Hepatocyte (in vitro differentiated cells): Measurements from ENCODE around the gene CAB39L. TPM values are rescaled to one million over a fixed set of nuclear protein-coding genes. Genes with fewer than 3 reads are reported as not detected.

Experiments
- DNase-seq: peaks from one replicate; pipeline ENCODE4 v3.0.0-alpha.2; 2016; ENCODE audit warnings: low spot score
- H2AFZ ChIP-seq: fragments of 200-600 bp; sonication (generic); 2 replicates; pipeline ENCODE4 v1.6.0; 2016; ENCODE audit warnings: antibody characterized with exemption, mild to moderate bottlenecking
- H3K27ac ChIP-seq: fragments of 200-600 bp; sonication (generic); 2 replicates; pipeline ENCODE4 v1.5.1; 2016; ENCODE audit warnings: mild to moderate bottlenecking
- H3K27me3 ChIP-seq: fragments of 200-600 bp; sonication (generic); 2 replicates; pipeline ENCODE4 v1.6.1; 2016
- H3K36me3 ChIP-seq: fragments of 200-600 bp; sonication (generic); replicated peaks from 2 replicates; pipeline ENCODE4 v1.5.1; 2016; ENCODE audit warnings: low read depth; ENCODE audit not compliant: insufficient read depth
- H3K4me1 ChIP-seq: fragments of 200-600 bp; sonication (generic); 2 replicates; pipeline ENCODE4 v1.5.1; 2016; ENCODE audit warnings: mild to moderate bottlenecking, moderate library complexity; ENCODE audit not compliant: insufficient read depth
- H3K4me2 ChIP-seq: fragments of 200-600 bp; sonication (generic); 2 replicates; pipeline ENCODE4 v1.6.0; 2016
- H3K4me3 ChIP-seq: fragments of 200-600 bp; sonication (generic); 2 replicates; pipeline ENCODE4 v1.5.1; 2016; ENCODE audit warnings: mild to moderate bottlenecking
- H3K79me2 ChIP-seq: fragments of 200-600 bp; sonication (generic); 2 replicates; pipeline ENCODE4 v1.6.0; 2017; ENCODE audit warnings: mild to moderate bottlenecking
- H3K9me2 ChIP-seq: fragments of 200-600 bp; sonication (generic); replicated peaks from 2 replicates; pipeline ENCODE4 v1.6.0; 2017; ENCODE audit warnings: mild to moderate bottlenecking; ENCODE audit not compliant: insufficient read depth
- H3K9me3 ChIP-seq: fragments of 200-600 bp; sonication (generic); 2 replicates; pipeline ENCODE4 v1.5.1; 2016; ENCODE audit warnings: low read depth, mild to moderate bottlenecking
- H4K20me1 ChIP-seq: fragments of 200-600 bp; sonication (generic); 2 replicates; pipeline ENCODE4 v1.6.0; 2016; ENCODE audit warnings: mild to moderate bottlenecking; ENCODE audit not compliant: insufficient read depth, poor library complexity, severe bottlenecking
- EZH2 ChIP-seq: fragments of 200-600 bp; sonication (generic); IDR thresholded peaks from 2 replicates; pipeline ENCODE4 v1.6.1; 2016; ENCODE audit warnings: antibody characterized with exemption, mild to moderate bottlenecking, borderline replicate concordance
- EZH2phosphoT487 ChIP-seq: fragments of 200-600 bp; sonication (generic); IDR thresholded peaks from one replicate; pipeline ENCODE4 v1.6.1; 2018; ENCODE audit warnings: antibody characterized with exemption, mild to moderate bottlenecking, low read depth, moderate library complexity; ENCODE audit not compliant: unreplicated experiment, severe bottlenecking
- WGBS: methylation state at CpG from one replicate; pipeline ENCODE4 v1.1.6; 2016; ENCODE audit warnings: low lambda C conversion rate; ENCODE audit errors: missing lambda C conversion rate; 5-methylcytosine and 5-hydroxymethylcytosine counted together
- polyA plus RNA-seq: library from polyadenylated mRNA; unstranded; fragments of >200 nt; fragmentation: Nextera tagmentation; extraction: Ambion mirVana; gene quantifications from 2 replicates; pipeline ENCODE4 v1.2.1, GENCODE V29; 2016
- total RNA-seq: library from RNA; depleted of rRNA; stranded (reverse); fragments of >200 nt; gene quantifications from 2 replicates; pipeline ENCODE4 v1.2.3, GENCODE V29; 2014
- TF ChIP-seq, protein P1 (sequence below): fragments of 200-600 bp; sonication (generic); IDR thresholded peaks from 2 replicates; pipeline ENCODE4 v1.5.1; 2016; ENCODE audit warnings: antibody characterized with exemption, mild to moderate bottlenecking; ENCODE audit not compliant: poor library complexity

The CAB39L gene
- total and polyA plus RNA-seq, 2 experiments from 2014 or later = 13.7 to 20.4 TPM

DNA sequence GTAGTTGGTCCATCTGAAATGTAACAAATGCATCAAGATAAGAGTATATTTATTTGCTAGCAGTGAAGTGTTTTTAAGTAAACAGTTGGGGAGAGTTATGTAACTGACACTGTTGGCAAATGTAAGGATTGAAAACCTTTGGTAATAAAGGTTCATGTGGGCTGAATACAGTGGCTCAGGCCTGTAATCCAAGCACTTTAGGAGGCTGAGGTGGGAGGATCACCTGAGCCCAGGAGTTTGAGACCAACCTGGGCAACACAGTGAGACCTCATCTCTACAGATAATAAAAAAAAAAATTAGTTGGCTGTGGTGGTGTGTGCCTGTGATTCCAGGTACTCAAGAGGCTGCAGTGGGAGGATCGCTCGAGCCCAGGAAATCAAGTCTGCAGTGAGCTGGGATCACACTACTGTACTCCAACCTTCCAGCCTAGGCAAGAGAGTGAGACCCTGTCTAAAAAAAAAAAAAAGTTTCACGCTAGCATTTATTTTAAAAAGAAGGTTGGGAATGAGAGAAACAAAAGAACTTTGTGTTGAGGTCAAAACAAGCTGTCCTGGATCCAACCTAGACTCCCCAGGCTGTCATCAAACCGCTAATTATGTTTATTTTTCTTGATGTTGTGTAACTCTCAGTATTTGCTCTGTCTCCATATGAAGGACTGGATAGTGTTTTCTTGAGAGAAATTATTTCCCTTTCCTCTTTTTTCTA lies 20.9 kb upstream of the CAB39L start:
- Histone ChIP-seq H3K27me3 (no peaks in the 10 kb centered on the region), H4K20me1 (no peaks in the 10 kb centered on the region), H2AFZ (no peak overlapping the region), H3K27ac (no peak overlapping the region), H3K4me3 (no peak overlapping the region), H3K79me2 (no peaks in the 10 kb centered on the region), H3K4me2 (no peak overlapping the region), H3K4me1 (peaks cover 3% of the 10 kb centered on the region), H3K9me2 (no peaks in the 10 kb centered on the region), H3K36me3 (no peaks in the 10 kb centered on the region), H3K9me3 (no peaks in the 10 kb centered on the region)
- WGBS = 86% methylated on average over 4 of the region's 4 CpGs
- TF ChIP-seq, protein P1, sequence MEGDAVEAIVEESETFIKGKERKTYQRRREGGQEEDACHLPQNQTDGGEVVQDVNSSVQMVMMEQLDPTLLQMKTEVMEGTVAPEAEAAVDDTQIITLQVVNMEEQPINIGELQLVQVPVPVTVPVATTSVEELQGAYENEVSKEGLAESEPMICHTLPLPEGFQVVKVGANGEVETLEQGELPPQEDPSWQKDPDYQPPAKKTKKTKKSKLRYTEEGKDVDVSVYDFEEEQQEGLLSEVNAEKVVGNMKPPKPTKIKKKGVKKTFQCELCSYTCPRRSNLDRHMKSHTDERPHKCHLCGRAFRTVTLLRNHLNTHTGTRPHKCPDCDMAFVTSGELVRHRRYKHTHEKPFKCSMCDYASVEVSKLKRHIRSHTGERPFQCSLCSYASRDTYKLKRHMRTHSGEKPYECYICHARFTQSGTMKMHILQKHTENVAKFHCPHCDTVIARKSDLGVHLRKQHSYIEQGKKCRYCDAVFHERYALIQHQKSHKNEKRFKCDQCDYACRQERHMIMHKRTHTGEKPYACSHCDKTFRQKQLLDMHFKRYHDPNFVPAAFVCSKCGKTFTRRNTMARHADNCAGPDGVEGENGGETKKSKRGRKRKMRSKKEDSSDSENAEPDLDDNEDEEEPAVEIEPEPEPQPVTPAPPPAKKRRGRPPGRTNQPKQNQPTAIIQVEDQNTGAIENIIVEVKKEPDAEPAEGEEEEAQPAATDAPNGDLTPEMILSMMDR = no peak
- TF ChIP-seq EZH2phosphoT487 (no peak), EZH2 (no peak)
- DNase-seq = no peak

DNA sequence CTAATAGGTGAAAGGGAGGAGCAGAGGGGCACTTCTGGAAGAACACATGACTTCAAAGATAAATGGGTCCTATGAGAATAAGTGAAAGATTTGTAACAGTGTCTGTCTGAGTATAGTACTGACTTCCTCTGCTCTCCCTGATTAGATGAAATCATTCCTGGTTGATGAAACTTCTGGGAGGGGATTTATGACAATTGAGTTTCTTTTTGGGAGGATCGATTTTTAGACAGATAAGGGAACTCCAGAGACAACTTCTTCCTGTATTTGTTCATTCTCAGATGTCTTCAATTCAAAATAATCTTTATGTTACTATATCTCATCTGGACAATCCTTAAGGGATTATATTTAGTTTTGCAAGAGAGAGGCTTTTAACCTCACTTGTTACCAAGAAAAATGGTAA lies 20.2 kb upstream of the CAB39L start:
- no peak overlapping the region for H3K4me2 ChIP-seq
- no peaks in the 10 kb centered on the region for H3K9me2 ChIP-seq
- H4K20me1 ChIP-seq = no peaks in the 10 kb centered on the region
- TF ChIP-seq EZH2 (no peak), EZH2phosphoT487 (no peak)
- TF ChIP-seq, protein P1 = no peak
- no peaks in the 10 kb centered on the region for H3K9me3 ChIP-seq
- H2AFZ ChIP-seq = no peak overlapping the region
- H3K4me3 ChIP-seq = no peak overlapping the region
- no peaks in the 10 kb centered on the region for H3K27me3 ChIP-seq
- no peak overlapping the region for H3K27ac ChIP-seq
- no peak for DNase-seq
- H3K36me3 ChIP-seq = no peaks in the 10 kb centered on the region
- 89% methylated on average over 1 of the region's 1 CpG for WGBS
- peaks cover 3% of the 10 kb centered on the region for H3K4me1 ChIP-seq
- H3K79me2 ChIP-seq = no peaks in the 10 kb centered on the region

DNA sequence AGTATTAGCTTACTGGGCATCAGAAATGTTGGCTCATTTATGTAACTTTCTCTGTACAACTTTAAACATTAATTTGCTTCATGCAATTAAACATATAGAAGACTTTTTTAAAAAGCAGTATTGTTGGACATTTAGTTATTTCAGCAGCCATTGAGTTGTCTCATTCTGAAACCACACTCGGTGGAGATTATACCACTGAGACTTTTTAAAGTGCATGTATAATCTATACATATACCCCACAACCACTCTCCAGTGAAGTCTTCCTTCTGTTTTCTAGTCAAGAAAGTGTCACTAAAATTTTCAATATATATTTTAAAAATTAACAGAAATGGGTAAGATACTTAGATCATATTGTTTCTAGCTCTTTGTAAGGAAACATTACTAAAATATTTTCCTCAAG lies 15.7 kb upstream of the CAB39L start:
- WGBS = 93% methylated on average over 1 of the region's 1 CpG
- TF ChIP-seq, protein P1 = no peak
- TF ChIP-seq EZH2 (no peak), EZH2phosphoT487 (no peak)

More for the DNA sequence above, 15.7 kb upstream of the CAB39L start:
- DNase-seq = no peak
- no peaks in the 10 kb centered on the region for H3K27me3 ChIP-seq
- no peaks in the 10 kb centered on the region for H4K20me1 ChIP-seq
- no peaks in the 10 kb centered on the region for H3K9me3 ChIP-seq
- H2AFZ ChIP-seq = no peak overlapping the region
- no peak overlapping the region for H3K4me3 ChIP-seq
- no peaks in the 10 kb centered on the region for H3K36me3 ChIP-seq
- H3K4me1 ChIP-seq = peaks cover 2% of the 10 kb centered on the region
- H3K9me2 ChIP-seq = no peaks in the 10 kb centered on the region
- H3K27ac ChIP-seq = no peak overlapping the region
- no peaks in the 10 kb centered on the region for H3K79me2 ChIP-seq
- H3K4me2 ChIP-seq = no peak overlapping the region
